Parathyroid adenoma (tissue), 2 donors: ENCODE data around the gene PKD1L1.

Experiments
- H2AFZ ChIP-seq: fragments of 300-600 bp; sonication (generic); one replicate; pipeline ENCODE4 v1.7.0; 2017; ENCODE audit warnings: antibody characterized with exemption, mild to moderate bottlenecking
- H3K27ac ChIP-seq: fragments of 300-600 bp; sonication (generic); one replicate; pipeline ENCODE4 v1.7.0; 2017
- H3K27me3 ChIP-seq: fragments of 300-600 bp; sonication (generic); one replicate; pipeline ENCODE4 v1.7.0; 2017; ENCODE audit warnings: low read length; ENCODE audit not compliant: control insufficient read depth, insufficient read depth
- H3K36me3 ChIP-seq: fragments of 300-600 bp; sonication (generic); one replicate; pipeline ENCODE4 v1.7.0; 2017; ENCODE audit warnings: low read length; ENCODE audit not compliant: control insufficient read depth, insufficient read depth
- H3K4me1 ChIP-seq: fragments of 300-600 bp; sonication (generic); one replicate; pipeline ENCODE4 v1.7.0; 2017; ENCODE audit warnings: control low read depth
- H3K4me2 ChIP-seq: fragments of 300-600 bp; sonication (generic); one replicate; pipeline ENCODE4 v1.7.0; 2017; ENCODE audit warnings: low read length
- H3K4me3 ChIP-seq: fragments of 300-600 bp; sonication (generic); one replicate; pipeline ENCODE4 v1.7.0; 2017; ENCODE audit warnings: low read depth, low read length
- H3K79me2 ChIP-seq: fragments of 300-600 bp; sonication (generic); one replicate; pipeline ENCODE4 v1.7.0; 2017; ENCODE audit warnings: control low read depth
- H3K9ac ChIP-seq: fragments of 300-600 bp; sonication (generic); one replicate; pipeline ENCODE4 v1.7.0; 2017; ENCODE audit warnings: mild to moderate bottlenecking
- H3K9me3 ChIP-seq: fragments of 300-600 bp; sonication (generic); one replicate; pipeline ENCODE4 v1.7.0; 2017; ENCODE audit warnings: low read length; ENCODE audit not compliant: control insufficient read depth
- TF ChIP-seq, protein P1 (sequence below): fragments of 300-600 bp; sonication (generic); IDR thresholded peaks from one replicate; pipeline ENCODE4 v1.7.0; 2017; ENCODE audit warnings: antibody characterized with exemption, mild to moderate bottlenecking
- donor health status: primary hyperparathyroidism.

The PKD1L1 gene

DNA sequence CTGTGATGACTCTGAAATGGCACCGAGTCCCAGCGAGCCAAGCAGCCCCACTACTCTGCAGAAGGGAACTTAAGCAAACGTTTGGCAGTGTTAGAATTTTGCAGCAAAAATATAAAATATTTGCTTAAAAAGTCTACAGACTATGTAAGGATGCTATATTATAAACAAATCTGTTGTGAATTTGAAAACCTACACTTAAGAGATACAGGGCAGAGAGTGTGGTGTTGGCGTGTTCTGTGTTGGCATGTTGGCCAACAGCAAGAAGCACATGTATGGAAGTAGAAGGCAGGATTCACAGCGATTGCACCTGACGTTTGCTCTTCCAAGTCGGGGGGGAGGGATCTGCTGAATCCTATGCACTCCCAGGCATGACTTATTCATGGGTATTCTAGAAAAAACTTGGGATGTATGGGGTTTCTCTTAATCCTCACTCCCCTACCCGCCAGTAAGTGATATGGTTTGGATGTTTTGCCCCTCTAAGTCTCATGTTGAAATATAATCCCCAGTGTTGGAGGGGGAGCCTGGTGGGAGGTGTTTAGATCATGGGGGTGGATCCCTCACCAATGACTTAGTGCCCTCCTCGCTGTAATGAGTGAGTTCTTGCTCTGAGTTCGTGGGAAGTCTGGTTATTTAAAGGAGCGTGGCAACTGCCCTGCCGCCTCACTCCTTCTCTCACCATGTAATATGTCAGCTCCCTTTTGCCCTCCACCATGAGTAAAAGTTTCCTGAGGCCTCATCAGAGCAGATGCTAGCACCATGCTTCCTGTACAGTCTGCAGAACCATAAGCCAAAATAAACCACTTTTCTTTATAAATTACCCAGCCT is 62.1 kb downstream of the PKD1L1 start:
- no peak overlapping the region for H3K9ac ChIP-seq
- no peaks in the 10 kb centered on the region for H3K27me3 ChIP-seq
- no peak overlapping the region for H3K4me2 ChIP-seq
- no peaks in the 10 kb centered on the region for H3K79me2 ChIP-seq
- H3K27ac ChIP-seq = no peak overlapping the region
- H3K9me3 ChIP-seq = no peaks in the 10 kb centered on the region
- H3K36me3 ChIP-seq = no peaks in the 10 kb centered on the region
- TF ChIP-seq, protein P1, sequence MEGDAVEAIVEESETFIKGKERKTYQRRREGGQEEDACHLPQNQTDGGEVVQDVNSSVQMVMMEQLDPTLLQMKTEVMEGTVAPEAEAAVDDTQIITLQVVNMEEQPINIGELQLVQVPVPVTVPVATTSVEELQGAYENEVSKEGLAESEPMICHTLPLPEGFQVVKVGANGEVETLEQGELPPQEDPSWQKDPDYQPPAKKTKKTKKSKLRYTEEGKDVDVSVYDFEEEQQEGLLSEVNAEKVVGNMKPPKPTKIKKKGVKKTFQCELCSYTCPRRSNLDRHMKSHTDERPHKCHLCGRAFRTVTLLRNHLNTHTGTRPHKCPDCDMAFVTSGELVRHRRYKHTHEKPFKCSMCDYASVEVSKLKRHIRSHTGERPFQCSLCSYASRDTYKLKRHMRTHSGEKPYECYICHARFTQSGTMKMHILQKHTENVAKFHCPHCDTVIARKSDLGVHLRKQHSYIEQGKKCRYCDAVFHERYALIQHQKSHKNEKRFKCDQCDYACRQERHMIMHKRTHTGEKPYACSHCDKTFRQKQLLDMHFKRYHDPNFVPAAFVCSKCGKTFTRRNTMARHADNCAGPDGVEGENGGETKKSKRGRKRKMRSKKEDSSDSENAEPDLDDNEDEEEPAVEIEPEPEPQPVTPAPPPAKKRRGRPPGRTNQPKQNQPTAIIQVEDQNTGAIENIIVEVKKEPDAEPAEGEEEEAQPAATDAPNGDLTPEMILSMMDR = no peak
- peaks cover 5% of the 10 kb centered on the region for H3K4me1 ChIP-seq
- no peak overlapping the region for H3K4me3 ChIP-seq
- H2AFZ ChIP-seq = no peak overlapping the region

DNA sequence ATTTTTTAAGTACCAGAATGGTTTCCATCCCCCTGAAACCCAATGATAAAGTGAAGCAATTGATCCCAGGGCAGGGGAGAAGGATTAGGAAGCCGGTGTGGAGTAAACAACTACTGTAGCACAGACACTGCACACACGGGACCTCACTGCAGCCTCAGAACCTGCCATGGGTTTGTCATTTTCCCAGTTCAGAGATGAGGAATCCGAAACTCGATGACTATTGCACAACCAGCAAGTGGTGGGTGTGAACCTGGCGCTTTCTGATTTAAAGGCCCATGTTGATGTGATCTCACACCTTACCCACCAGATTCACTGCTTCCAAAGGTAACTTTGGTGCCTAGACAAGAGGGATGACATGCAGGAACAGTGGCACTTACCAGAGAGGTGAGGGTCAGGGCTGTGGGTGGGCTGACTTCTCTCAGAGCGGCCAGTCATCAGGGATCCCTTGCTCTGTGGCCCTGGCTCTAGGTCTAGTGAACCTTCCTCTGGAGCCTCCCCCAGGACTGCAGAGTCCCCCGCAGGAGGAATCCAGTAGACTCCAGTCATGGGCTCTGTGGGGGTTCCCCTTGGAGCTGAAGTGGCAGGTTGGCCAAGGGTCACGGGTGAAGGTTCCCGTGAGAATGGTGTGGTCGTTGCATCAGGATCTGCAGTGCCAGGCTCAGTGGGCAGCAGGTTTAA is 62.8 kb downstream of the PKD1L1 start:
- H3K9me3 ChIP-seq = no peaks in the 10 kb centered on the region
- no peaks in the 10 kb centered on the region for H3K36me3 ChIP-seq
- H3K27ac ChIP-seq = no peak overlapping the region
- H3K9ac ChIP-seq = no peak overlapping the region
- no peaks in the 10 kb centered on the region for H3K27me3 ChIP-seq
- peaks cover 5% of the 10 kb centered on the region for H3K4me1 ChIP-seq
- no peak overlapping the region for H3K4me2 ChIP-seq
- TF ChIP-seq, protein P1 = no peak
- no peak overlapping the region for H2AFZ ChIP-seq
- H3K4me3 ChIP-seq = no peak overlapping the region
- no peaks in the 10 kb centered on the region for H3K79me2 ChIP-seq

DNA sequence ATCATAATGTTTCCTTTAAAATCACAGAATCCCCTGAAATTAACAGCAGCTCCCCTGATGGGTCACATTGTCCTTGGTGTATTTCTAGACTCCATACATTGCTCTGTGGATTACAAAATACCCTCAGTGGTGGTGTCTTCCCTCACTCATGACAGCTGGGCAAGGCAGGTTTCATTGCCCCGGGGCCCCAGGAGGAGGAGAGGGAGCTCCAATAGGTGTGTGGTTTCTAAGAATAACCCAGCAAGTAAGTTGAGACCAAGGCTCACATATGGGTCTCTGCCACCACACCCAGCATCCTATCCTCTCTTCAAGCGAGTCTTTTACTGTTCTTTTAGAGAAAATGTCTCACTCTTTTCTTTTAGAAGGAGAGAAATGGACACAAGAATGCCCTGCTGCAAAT is 63.6 kb downstream of the PKD1L1 start:
- H3K79me2 ChIP-seq = no peaks in the 10 kb centered on the region
- TF ChIP-seq, protein P1 = no peak
- H3K4me3 ChIP-seq = no peak overlapping the region
- no peaks in the 10 kb centered on the region for H3K36me3 ChIP-seq
- H3K27me3 ChIP-seq = no peaks in the 10 kb centered on the region
- H2AFZ ChIP-seq = no peak overlapping the region
- no peak overlapping the region for H3K9ac ChIP-seq
- no peaks in the 10 kb centered on the region for H3K9me3 ChIP-seq
- no peak overlapping the region for H3K4me2 ChIP-seq
- no peak overlapping the region for H3K27ac ChIP-seq
- H3K4me1 ChIP-seq = no peaks in the 10 kb centered on the region

DNA sequence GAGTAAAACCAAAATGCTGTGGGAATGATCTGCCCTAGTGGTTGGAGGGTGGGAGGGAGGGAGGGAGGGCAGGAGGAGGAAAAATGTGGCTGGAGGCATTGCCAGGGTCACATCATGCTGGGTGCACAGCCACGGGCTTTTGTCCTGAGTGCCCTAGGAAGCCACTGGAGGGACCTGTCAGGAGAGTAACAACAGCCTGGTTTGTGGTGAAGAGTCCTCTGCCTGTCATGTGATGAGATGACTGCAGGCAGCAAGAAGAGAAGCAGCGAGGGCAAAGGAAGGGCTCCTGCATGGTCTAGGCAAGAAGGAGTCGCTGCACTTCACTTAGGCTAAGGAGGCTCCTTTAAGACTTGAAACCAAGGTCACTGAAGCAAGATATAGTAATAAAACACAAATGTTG is 65.6 kb downstream of the PKD1L1 start:
- Histone ChIP-seq H3K36me3 (no peaks in the 10 kb centered on the region), H2AFZ (no peak overlapping the region), H3K27me3 (no peaks in the 10 kb centered on the region), H3K9me3 (no peaks in the 10 kb centered on the region), H3K4me2 (no peak overlapping the region), H3K4me3 (no peak overlapping the region), H3K79me2 (no peaks in the 10 kb centered on the region), H3K27ac (no peak overlapping the region), H3K9ac (no peak overlapping the region), H3K4me1 (no peaks in the 10 kb centered on the region)
- TF ChIP-seq, protein P1 = no peak
